Kidney (tissue), 14 donors: ENCODE measurements around the gene EGF. TPM values are rescaled to one million over a fixed set of nuclear protein-coding genes. Genes with fewer than 3 reads are reported as not detected.
A peak's percentile ranks its signal among the peaks of the same experiment; 100 is the strongest.

Experiments used
- DNase-seq, 5 donors: peaks; one replicate each; pipeline ENCODE4 v3.0.0-alpha.2; 2013 to 2020
- FAIRE-seq: peaks from 2 replicates; lab custom pipeline; 2012; peaks lifted over from hg19 to GRCh38; lab: Jason Lieb, UNC
- H3K27ac ChIP-seq, 2 donors: one replicate each; pipeline ENCODE4 v1.7.0; 2013; ENCODE audit warnings: low read depth in 2 of 2, low read length in 2 of 2, inconsistent platforms in 1 of 2
- H3K27me3 ChIP-seq: one replicate; pipeline ENCODE4 v1.7.1; 2013; ENCODE audit warnings: low read length, inconsistent platforms; ENCODE audit not compliant: control insufficient read depth, insufficient read depth
- H3K36me3 ChIP-seq, 3 donors: one replicate each; pipeline versions ENCODE4 v1.7.0 to v1.7.1; 2013; ENCODE audit warnings: low read length in 3 of 3, control low read depth in 1 of 3, inconsistent platforms in 1 of 3; ENCODE audit not compliant: insufficient read depth in 3 of 3, control insufficient read depth in 2 of 3
- H3K4me1 ChIP-seq, 3 donors: one replicate each; pipeline versions ENCODE4 v1.7.0 to v1.7.1; 2013; ENCODE audit warnings: low read length in 3 of 3, inconsistent platforms in 1 of 3, low read depth in 1 of 3; ENCODE audit not compliant: control insufficient read depth in 2 of 3, insufficient read depth in 2 of 3
- H3K4me3 ChIP-seq, 3 donors: one replicate each; pipeline versions ENCODE4 v1.7.0 to v1.8.1; 2013; ENCODE audit warnings: low read length in 3 of 3, control low read depth in 1 of 3, inconsistent platforms in 1 of 3
- H3K9ac ChIP-seq, 3 donors: one replicate each; pipeline versions ENCODE4 v1.7.0 to v1.7.1; 2013; ENCODE audit warnings: low read length in 3 of 3, control low read depth in 1 of 3, inconsistent platforms in 1 of 3
- H3K9me3 ChIP-seq, 3 donors: one replicate each; pipeline versions ENCODE4 v1.7.0 to v1.7.1; 2013; ENCODE audit warnings: low read length in 3 of 3, control low read depth in 1 of 3, inconsistent platforms in 1 of 3; ENCODE audit not compliant: control insufficient read depth in 2 of 3, insufficient read depth in 1 of 3
- intact Hi-C: fragments of 100-400 bp; cut with DNase I; formaldehyde crosslinking; loops from one replicate; pipeline ENCODE4 v1.11.1; 2022
- polyA plus RNA-seq: library from polyadenylated mRNA; stranded (reverse); fragments of 350-450 nt; fragmentation: Illumina TruSeq; extraction: RNeasy Lipid Tissue Mini Kit (QIAGEN cat#74804); gene quantifications from one replicate; pipeline ENCODE4 v1.2.3, GENCODE V29; 2014; ENCODE audit warnings: low read depth, low replicate concordance; ENCODE audit not compliant: insufficient read depth
- total RNA-seq: library from RNA; stranded (reverse); fragmentation: NEBNext Ultra II Directional; extraction: Animal tissue kit (Norgen Biotek cat#: 25700); gene quantifications from one replicate; pipeline ENCODE4 v1.2.1, GENCODE V29; 2021
- TF ChIP-seq, protein P1 (sequence below): IDR thresholded peaks from 3 replicates; pipeline ENCODE4 v1.5.1; 2012; ENCODE audit warnings: mild to moderate bottlenecking, moderate library complexity, borderline replicate concordance; ENCODE audit not compliant: insufficient read depth; ENCODE audit errors: extremely low read depth
- donor health status: control.
- donor health status: control.
- donor health status: control.
- donor health status: control.
- donor health status: control.
- donor health status: DM: yes; HTN: yes; CAD: no.
- donor health status: Normal renal cell carcinoma (clear cell type).

EGF gene
- total and polyA plus RNA-seq, 2 donors from 2014 or later = 3.3 to 72.8 TPM

GRCh38 chr4:109915385-109916026, 2.8 kb downstream of the EGF start:
- Histone ChIP-seq H3K27ac (peak overlapping the region; percentile 33 to 56), H3K4me3 (peak overlapping the region in 2 of 3 donors; percentile 74 to 75)
- intact Hi-C loops = no loop called here

DNA sequence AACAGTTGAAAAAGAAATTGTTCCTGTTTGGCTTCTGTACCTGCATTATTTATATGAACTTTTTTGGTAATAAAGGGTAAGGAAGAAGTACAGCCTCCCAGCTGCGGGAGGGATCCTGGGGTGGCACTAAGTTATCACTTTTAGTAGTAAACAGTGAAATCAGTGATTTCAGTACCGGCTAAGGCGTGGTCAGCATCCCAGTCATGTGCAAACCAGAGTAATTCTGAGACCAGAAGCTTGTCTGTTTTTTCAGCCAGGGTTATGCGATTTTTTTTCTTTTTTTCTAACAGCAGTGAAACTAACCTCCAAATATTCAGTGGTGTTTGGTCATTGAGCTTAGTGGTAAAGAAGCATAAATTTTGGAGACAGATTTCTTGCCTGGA, 3.3 kb downstream of the EGF start:
- no peak for FAIRE-seq
- Histone ChIP-seq H3K27ac (no peak overlapping the region), H3K9me3 (no peaks in the 10 kb centered on the region), H3K36me3 (no peaks in the 10 kb centered on the region), H3K4me1 (peaks cover 0 to 4% (median 0%) of the 10 kb centered on the region in 3 donors), H3K4me3 (peak overlapping the region in 2 of 3 donors; percentile 74 to 75), H3K9ac (peak overlapping the region in 1 of 3 donors; percentile 39), H3K27me3 (no peaks in the 10 kb centered on the region)
- intact Hi-C loops = no loop called here
- TF ChIP-seq, protein P1, sequence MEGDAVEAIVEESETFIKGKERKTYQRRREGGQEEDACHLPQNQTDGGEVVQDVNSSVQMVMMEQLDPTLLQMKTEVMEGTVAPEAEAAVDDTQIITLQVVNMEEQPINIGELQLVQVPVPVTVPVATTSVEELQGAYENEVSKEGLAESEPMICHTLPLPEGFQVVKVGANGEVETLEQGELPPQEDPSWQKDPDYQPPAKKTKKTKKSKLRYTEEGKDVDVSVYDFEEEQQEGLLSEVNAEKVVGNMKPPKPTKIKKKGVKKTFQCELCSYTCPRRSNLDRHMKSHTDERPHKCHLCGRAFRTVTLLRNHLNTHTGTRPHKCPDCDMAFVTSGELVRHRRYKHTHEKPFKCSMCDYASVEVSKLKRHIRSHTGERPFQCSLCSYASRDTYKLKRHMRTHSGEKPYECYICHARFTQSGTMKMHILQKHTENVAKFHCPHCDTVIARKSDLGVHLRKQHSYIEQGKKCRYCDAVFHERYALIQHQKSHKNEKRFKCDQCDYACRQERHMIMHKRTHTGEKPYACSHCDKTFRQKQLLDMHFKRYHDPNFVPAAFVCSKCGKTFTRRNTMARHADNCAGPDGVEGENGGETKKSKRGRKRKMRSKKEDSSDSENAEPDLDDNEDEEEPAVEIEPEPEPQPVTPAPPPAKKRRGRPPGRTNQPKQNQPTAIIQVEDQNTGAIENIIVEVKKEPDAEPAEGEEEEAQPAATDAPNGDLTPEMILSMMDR = no peak
- DNase-seq = no peak

More at GRCh38 chr4:109915385-109916026, 2.8 kb downstream of the EGF start:
- H3K36me3 ChIP-seq = no peaks in the 10 kb centered on the region
- FAIRE-seq (no peak), DNase-seq (peak in 1 of 5 donors; percentile 2)
- no peaks in the 10 kb centered on the region for H3K9me3 ChIP-seq
- H3K27me3 ChIP-seq = no peaks in the 10 kb centered on the region
- H3K9ac ChIP-seq = peak overlapping the region in 1 of 3 donors; percentile 7
- TF ChIP-seq, protein P1 = no peak
- H3K4me1 ChIP-seq = peaks cover 0 to 4% (median 0%) of the 10 kb centered on the region in 3 donors

DNA sequence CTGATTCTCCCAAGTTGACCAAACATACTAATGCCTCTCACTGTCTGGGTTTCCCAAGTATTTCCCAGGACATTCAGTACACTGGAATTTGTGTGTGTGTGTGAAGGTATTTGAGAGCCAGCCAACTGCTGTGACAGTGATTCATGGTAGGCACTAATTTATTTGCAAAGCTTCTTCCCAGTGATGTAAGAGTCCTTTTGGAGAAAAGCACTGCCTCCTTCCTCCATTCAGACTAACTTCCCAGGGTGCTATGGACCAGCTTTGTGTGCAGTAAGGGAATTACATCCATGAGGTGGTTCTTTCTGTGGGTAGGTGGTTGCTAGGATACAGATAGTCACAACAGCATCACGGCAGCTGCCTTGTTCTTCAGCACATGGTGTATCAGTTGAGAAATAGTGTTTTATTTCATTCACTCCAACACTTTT, 8.7 kb downstream of the EGF start:
- no peak overlapping the region for H3K9ac ChIP-seq

More for the DNA sequence above, 8.7 kb downstream of the EGF start:
- no peaks in the 10 kb centered on the region for H3K9me3 ChIP-seq
- FAIRE-seq (no peak), DNase-seq (peak in 1 of 5 donors; percentile 24)
- H3K27ac ChIP-seq = no peak overlapping the region
- no peaks in the 10 kb centered on the region for H3K36me3 ChIP-seq
- no peaks in the 10 kb centered on the region for H3K4me1 ChIP-seq
- no peak overlapping the region for H3K4me3 ChIP-seq
- TF ChIP-seq, protein P1 = no peak
- intact Hi-C loops = no loop called here
- no peaks in the 10 kb centered on the region for H3K27me3 ChIP-seq
